Activated B cell treated with CpG ODN at 0.5 μM for 24 hours (primary cell): ENCODE data around the gene SIAH3. TPM values are rescaled to one million over a fixed set of nuclear protein-coding genes. Genes with fewer than 3 reads are reported as not detected.

ENCODE experiments used
- ATAC-seq: fragments of 200-7000 bp; cut with Tn5 transposase; one replicate; pipeline ENCODE4 v1.10.0; 2021; ENCODE audit warnings: low read depth, mild to moderate bottlenecking, moderate library complexity
- CTCF ChIA-PET: fragments of 350-600 bp; sonication (Branson Sonifier 250); formaldehyde crosslinking; loops from one replicate; lab custom pipeline; 2021; ENCODE audit warnings: antibody characterized with exemption; lab: Charles Lee
- POLR2A ChIA-PET: fragments of 350-600 bp; sonication (Branson Sonifier 250); formaldehyde crosslinking; loops from one replicate; lab custom pipeline; 2021; ENCODE audit warnings: antibody characterized with exemption; lab: Charles Lee
- DNase-seq: peaks from one replicate; pipeline ENCODE4 v3.0.0; 2022
- H3K27ac Mint-ChIP-seq: one replicate; pipeline ENCODE4 v1.8.0; 2020; ENCODE audit warnings: mixed read lengths
- H3K27me3 Mint-ChIP-seq: one replicate; pipeline ENCODE4 v1.8.0; 2021; ENCODE audit warnings: mixed read lengths
- H3K36me3 Mint-ChIP-seq: one replicate; pipeline ENCODE4 v1.8.0; 2021; ENCODE audit warnings: low read depth, mixed read lengths
- H3K4me1 Mint-ChIP-seq: one replicate; pipeline ENCODE4 v1.8.0; 2021; ENCODE audit warnings: mixed read lengths
- H3K4me3 Mint-ChIP-seq: one replicate; pipeline ENCODE4 v1.8.0; 2020; ENCODE audit warnings: mild to moderate bottlenecking, mixed read lengths
- H3K9me3 Mint-ChIP-seq: one replicate; pipeline ENCODE4 v1.8.0; 2020; ENCODE audit warnings: mixed read lengths
- CTCF ChIP-seq: fragments of 200-600 bp; IDR thresholded peaks from one replicate; pipeline ENCODE4 v1.8.0; 2022; ENCODE audit warnings: antibody characterized with exemption, mild to moderate bottlenecking
- intact Hi-C: fragments of 100-400 bp; cut with micrococcal nuclease; formaldehyde crosslinking; loops from one replicate; pipeline ENCODE4 v1.15.1; 2024
- total RNA-seq: library from RNA; stranded (reverse); gene quantifications from 2 replicates; pipeline ENCODE4 v1.2.3, GENCODE V29; 2022

SIAH3 gene
- total RNA-seq, 1 donor from 2014 or later: not detected

GRCh38 chr13:45865414-45865813, 13.9 kb upstream of the SIAH3 start:
- CTCF ChIA-PET: no interaction called here
- ATAC-seq: no peak

GRCh38 chr13:45863709-45864590, 12.4 kb upstream of the SIAH3 start:
- Mint-ChIP-seq H3K27me3 (peaks cover 14% of the 10 kb centered on the region), H3K4me1 (no peaks in the 10 kb centered on the region), H3K9me3 (no peaks in the 10 kb centered on the region), H3K27ac (no peak overlapping the region), H3K36me3 (no peaks in the 10 kb centered on the region), H3K4me3 (no peak overlapping the region)
- intact Hi-C loops: no loop called here
- DNase-seq: no peak
- no peak for ATAC-seq
- ChIA-PET CTCF (no interaction called here), POLR2A (no interaction called here)
- no peak for TF ChIP-seq CTCF

More at GRCh38 chr13:45865414-45865813, 13.9 kb upstream of the SIAH3 start:
- Mint-ChIP-seq H3K27ac (no peak overlapping the region), H3K4me1 (no peaks in the 10 kb centered on the region), H3K4me3 (no peak overlapping the region), H3K36me3 (no peaks in the 10 kb centered on the region), H3K9me3 (no peaks in the 10 kb centered on the region), H3K27me3 (peaks cover 10% of the 10 kb centered on the region)
- POLR2A ChIA-PET: no interaction called here
- no peak for TF ChIP-seq CTCF
- DNase-seq: no peak
- intact Hi-C loops: no loop called here

GRCh38 chr13:45861322-45861721, 9.8 kb upstream of the SIAH3 start:
- CTCF ChIA-PET: no interaction called here
- intact Hi-C loops: no loop called here
- Mint-ChIP-seq H3K4me1 (no peaks in the 10 kb centered on the region), H3K27ac (no peak overlapping the region), H3K36me3 (no peaks in the 10 kb centered on the region), H3K27me3 (peaks cover 18% of the 10 kb centered on the region), H3K9me3 (no peaks in the 10 kb centered on the region), H3K4me3 (no peak overlapping the region)
- no peak for ATAC-seq
- no peak for TF ChIP-seq CTCF
- DNase-seq: no peak
- POLR2A ChIA-PET: no interaction called here

GRCh38 chr13:45860240-45860639, 8.7 kb upstream of the SIAH3 start:
- ATAC-seq (no peak), DNase-seq (no peak)
- no peak overlapping the region for H3K4me3 Mint-ChIP-seq
- peaks cover 23% of the 10 kb centered on the region for H3K27me3 Mint-ChIP-seq
- intact Hi-C loops: no loop called here
- ChIA-PET CTCF (no interaction called here), POLR2A (no interaction called here)
- TF ChIP-seq CTCF: no peak
- no peaks in the 10 kb centered on the region for H3K36me3 Mint-ChIP-seq
- H3K4me1 Mint-ChIP-seq: no peaks in the 10 kb centered on the region
- no peak overlapping the region for H3K27ac Mint-ChIP-seq
- H3K9me3 Mint-ChIP-seq: no peaks in the 10 kb centered on the region

- Mint-ChIP-seq H3K27me3 (peaks cover 26% of the 10 kb centered on the region), H3K36me3 (no peaks in the 10 kb centered on the region), H3K4me1 (no peaks in the 10 kb centered on the region), H3K9me3 (no peaks in the 10 kb centered on the region), H3K27ac (no peak overlapping the region), H3K4me3 (no peak overlapping the region)
- ChIA-PET CTCF (no interaction called here), POLR2A (no interaction called here)
- intact Hi-C loops: no loop called here
- no peak for ATAC-seq
- no peak for DNase-seq
- no peak for TF ChIP-seq CTCF
Measured at GRCh38 chr13:45859705-45860104, 8.2 kb upstream of the SIAH3 start.
